HG02623 (cell line): ENCODE measurements around the gene CKM.

ENCODE experiments used
- ATAC-seq: cut with Tn5 transposase; IDR thresholded peaks from one replicate; pipeline ENCODE4 v1.9.1; 2021; ENCODE audit warnings: moderate library complexity; ENCODE audit not compliant: unreplicated experiment

The CKM gene

DNA sequence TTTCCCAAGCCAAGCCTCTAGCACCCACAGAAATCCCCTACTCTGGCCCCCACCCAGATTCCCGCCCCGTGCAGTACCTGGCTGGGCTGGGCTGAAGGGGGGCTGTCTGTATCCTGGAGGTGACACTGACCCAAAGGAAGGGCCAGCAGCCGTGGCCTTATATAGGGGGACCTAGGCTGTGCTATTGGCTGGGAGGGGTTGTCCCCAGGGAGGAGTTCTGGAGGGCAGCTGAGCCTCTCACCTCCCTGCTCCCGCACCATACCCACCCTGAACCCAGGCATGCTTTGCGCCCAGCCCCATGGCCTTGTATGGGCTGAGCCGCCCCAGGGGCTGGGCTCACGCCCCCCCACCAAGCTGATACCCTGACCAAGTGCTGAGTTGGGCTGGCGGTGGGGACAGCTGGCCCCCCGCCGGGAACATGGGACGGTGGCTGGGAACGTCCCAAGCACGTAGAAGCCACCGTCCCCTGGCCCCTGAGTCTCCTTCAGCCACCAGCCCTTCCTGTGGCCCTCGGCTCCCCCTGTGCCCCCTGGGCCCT lies at the start of gene CKM:
Gene CKM (minus strand): TSS at position 132 of the 538 bp plus-strand sequence. CDS start 3,162 bp downstream, outside the sequence.
- no peak for ATAC-seq

DNA sequence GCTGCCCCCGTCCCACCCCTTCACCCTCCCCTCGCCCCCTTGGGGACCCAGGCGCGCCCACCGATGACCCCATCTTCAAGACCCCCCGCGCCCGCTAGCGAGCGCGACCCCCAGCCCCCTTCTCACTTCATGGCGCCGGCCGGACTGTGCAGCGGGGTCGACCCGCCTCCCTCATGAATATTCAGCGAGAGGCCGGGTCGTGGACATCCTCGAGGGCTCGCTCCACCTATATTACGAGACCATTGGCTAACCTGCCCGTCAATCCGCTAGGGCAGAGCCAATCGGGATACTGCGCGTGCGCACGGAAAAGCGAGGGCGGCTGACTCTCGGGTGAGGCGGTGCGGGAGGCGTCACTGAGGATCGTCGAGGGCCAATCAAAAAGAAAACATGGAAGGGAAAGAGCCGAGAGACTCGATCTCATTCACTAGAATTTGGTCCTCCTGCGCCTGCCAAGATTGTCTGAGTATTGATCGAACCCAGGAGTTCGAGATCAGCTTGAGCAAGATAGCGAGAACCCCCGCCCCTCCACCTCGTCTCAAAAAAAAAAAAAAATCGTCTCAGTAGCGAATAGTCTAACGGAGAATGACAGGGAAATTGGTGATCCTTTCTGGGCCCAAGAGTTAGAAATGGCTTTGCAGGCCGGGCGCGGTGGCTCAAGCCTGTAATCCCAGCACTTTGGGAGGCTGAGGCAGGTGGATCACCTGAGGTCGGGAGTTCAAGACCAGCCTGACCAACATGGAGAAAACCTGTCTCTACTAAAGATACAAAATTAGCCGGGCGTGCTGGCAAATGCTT lies 47.9 kb upstream of the CKM start, which contains the start of gene ERCC2:
Gene ERCC2 (minus strand): TSS at position 164 of the 795 bp plus-strand sequence. CDS start 33 bp downstream, at position 131.
- ATAC-seq: peak; percentile 92

DNA sequence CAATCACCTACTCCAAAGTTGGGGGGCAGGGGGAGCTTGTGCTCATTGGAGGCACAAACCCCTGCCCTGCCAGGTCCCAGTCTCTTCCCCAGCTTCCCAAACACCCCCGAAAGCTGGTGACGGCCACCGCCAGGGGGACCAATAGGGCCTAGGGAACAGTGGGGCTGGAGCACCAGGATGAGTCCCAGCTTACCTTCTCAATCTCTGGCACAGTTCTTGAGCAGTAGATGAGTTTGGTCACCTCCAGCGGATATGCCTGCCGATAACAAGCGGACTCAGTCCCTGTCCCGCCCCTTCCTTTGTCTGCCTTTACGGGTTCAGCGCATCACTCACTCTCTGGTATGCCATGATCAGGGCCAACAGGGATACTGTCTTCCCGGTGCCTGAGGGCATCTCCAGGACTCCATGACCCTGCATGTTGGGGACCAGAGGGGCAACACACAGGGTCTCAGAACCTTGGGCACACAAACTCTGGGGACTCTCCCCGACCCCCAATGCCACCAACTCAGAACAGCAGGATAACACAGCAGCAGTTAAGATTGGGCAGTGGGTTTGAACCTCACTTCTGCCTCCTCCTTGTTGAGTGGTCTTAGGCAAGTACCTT lies 46.2 kb upstream of the CKM start:
- ATAC-seq: no peak

DNA sequence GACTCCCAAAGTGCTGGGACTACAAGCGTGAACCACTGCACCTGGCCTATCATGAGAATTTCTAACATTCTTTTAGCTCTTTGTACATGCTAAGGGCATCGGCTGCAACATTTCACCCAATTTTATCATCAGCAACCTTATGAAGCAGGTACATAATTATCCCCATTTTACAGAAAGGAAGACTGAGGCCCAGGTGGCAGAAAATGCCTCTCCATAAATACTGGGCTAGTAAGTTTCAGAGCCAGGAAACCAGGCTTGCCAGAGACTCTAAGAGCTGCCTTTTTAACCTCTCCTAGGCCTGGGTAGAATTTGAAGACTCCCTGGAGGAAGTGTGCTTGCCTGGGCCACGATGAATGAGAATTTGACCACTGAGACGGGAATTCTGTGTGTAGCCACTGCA lies 45.5 kb upstream of the CKM start:
- no peak for ATAC-seq

DNA sequence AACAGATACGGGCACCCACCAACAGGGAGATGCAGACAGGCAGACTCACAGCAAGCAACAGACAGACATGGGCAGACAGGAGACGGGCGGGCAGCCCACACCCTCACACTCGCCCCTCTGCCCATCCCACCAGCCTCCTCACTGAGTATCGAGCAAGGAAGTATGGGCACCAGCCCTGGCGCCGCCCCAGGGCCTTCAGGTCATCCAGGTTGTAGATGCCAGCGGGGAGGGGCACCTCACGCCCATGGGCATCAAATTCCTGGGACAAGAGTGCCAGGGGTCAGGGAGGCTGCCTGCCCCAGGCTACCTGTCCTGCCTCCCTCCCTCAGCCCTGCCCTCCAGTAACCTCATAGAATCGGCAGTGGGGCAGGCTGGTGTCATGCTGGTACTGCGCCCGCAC lies 42.0 kb upstream of the CKM start:
- ATAC-seq: no peak

DNA sequence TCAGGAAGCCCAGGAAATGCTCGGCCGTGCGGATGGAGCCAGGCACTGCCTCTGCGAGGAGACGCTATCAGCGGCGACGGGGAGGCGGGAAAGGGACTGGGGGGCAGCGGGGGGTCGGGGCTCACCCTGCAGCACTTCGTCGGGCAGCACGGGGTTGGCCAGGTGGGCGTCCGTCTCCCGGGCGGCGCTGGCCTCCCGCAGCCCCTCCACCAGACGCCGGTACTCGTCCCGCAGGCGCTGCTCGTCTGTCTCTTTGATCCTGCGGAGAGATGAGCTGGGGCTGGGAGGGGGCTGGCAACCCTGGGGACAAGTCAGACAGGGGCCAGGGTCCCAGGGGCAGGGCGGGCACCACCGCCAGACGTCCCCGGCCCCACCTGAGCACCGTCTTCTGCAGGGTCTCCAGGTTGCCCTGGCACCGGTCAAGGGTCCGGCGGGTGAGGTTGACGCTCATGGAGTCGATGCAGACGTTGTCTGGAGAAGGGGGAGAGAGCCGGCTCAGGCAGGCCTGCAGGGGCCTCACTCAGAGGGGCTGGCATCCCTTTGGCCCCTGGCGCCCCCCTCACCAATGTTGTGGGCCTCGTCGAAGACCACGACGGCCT lies 41.3 kb upstream of the CKM start:
- no peak for ATAC-seq

DNA sequence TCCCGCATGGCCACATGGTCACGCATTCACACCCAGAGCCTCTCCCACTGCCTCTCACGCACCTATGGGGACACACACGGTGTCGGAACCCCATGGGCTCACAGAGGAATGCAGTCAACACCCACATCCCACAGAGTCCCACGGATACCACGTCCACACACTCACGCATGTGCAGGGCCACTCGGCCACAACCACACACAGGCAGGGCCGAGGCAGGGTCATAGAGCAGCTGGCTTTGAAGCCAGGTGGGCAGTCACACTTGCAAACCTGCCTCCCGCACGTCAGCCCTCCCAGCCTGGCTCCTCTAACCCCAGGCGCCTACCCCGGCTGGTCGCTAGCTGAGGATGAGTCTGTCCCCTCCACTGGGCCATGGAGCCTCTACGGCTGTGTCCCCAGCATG lies 39.6 kb upstream of the CKM start:
- ATAC-seq: no peak

DNA sequence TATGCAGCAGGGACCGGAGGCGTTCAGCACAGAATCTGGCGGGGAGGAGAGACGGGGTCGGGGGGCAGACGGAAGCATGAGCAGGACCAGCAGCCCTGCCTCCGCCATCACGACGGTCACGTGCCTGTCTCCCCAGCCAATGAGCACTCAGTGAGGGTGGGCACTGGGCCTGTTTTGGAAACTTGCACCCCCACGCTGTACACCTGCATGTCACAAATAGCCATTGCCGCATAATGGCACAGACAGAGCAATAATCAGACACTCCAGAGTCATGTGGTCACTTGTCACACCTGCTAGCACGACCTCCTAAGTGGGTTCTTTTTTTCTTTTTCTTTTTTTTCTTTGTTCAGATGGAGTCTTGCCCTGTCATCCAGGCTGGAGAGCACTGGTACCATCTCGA lies 38.9 kb upstream of the CKM start:
- no peak for ATAC-seq

DNA sequence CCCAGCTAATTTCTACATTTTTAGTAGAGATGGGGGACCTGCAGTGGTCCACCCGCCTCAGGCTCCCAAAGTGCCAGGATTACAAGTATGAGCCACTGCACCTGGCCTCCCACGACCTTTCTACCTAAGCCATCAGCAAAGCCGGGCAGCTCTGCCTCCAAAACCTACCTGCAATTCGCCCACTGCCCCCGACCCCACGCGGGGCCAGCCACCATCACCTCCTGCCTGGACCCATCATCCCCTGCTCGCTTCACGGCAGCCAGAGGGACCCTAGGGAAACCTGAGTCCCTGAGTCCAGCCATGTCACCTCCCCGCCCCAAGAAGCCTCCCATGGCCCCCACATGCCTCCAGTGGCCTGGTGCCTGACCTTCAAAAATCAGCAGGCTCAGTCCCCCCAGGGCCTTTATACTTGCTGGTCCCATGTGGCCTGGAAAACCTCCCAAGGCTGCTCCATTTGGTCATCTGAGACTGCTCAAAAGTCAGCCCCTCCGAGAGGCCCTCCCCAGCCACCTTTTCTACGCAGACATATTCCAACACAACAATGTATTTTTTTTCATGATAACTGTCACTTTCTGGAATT lies 35.6 kb upstream of the CKM start:
- ATAC-seq: no peak

DNA sequence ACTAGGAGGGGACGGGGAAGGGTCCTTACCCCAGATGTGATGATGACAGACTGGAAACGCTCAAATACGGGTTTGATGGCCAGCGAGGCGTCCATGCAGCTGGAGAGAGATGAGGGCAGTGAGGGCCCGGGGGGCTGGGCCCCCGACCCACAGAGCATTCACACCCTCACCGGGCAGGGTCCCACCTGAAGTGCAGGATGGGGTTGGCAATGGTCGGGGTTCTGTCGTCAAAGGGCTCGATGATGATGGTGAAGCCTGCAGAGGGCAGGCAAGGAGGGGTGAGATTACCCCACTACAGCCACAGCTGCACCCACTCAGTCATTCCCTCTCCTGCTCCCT lies 34.7 kb upstream of the CKM start:
- ATAC-seq: no peak

DNA sequence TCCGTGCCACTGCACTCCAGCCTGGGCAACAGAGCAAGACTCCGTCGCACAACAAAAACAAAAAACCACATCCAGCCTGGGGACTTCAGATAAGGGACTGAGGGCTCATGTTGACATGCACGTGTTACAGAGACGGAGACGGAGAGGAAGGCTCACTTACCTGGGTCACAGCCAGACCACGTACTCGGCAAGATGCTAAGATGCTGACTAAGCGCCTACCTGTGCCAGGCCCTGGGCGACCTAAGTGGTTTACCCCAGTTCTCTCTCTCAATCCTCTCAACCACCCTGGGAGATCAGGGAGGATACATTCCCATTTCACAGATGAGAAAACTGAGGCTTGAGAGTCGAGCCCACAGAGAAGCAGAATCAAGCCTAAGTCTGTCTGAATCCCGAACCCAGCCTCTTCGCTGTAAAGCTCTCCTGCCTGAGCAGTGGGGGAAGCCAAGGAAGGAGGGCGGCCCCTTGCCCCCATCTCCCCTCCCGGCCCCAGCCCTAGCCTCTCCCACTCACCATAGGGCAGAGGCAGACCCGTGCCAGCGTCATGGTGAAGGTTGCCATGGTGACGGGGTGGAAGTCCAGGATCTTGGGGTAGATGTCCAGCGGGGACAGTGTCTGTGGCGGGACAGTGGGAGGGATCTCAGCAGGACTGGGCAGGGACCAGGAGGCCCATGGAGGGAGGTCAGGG lies 34.2 kb upstream of the CKM start:
- ATAC-seq: no peak

DNA sequence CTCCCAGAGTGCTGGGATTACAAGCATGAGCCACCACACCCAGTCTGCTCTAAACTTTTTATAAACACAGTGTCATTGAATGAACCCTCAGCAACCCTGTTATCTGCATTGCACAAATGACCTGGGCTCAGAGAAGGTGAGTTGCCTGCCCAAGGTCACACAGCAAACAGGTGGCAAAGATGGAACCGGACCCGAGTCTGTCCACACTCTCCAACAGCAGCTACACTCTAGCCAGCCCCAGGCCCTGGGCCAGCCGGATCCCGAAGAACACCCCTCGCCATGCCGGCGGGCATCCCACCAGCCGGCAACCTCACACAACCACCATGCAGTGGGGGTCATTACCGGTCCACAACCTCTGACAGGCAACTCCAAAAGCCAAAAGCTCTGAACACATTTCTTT lies 33.2 kb upstream of the CKM start:
- ATAC-seq: no peak

DNA sequence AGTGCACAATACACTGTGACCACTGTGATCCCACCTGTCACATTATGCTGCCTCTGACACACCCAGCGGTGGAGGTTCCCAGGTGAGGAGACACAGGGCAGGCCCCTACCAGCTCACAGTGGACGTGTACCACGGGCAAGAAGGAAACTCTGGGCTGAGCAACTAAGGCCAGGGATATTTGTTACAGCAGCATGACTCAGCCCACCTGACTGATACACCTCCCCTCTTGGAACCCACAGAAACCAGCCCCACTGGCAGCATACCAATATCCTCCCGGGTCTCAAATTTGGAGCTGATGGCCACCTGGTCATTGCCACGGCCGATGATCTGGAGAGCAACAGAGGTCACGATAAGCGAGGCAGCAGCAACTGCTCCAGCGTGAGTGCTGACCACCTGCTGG lies 32.7 kb upstream of the CKM start:
- no peak for ATAC-seq

DNA sequence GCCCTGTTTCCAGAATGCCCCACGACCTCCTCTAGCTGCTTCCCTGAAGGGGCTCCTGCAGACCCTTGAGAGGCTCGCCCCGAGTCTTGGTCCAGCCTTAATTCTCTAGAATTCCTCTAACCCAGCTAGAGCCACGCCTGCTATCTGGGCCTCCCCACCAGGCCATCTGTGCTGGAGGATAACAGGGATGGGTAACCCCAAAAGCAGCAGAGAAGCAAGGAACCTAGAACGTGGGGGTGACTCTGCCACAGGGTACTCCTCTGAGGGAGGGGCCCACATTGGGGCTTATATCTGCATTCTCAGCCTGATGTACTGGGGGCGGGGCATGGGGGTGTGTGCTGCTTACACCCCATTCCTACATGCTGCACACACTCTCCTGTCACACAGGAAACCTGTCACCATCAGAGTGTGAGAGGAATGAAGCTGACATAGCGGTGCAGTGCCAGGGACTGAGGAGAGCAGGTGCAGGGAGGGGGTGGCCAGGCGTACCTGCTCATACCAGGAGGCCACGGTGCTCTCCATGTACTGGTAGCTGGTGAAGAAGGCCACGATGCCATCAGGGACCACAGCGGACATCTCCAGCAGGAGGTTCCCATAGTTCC lies 31.7 kb upstream of the CKM start:
- no peak for ATAC-seq

DNA sequence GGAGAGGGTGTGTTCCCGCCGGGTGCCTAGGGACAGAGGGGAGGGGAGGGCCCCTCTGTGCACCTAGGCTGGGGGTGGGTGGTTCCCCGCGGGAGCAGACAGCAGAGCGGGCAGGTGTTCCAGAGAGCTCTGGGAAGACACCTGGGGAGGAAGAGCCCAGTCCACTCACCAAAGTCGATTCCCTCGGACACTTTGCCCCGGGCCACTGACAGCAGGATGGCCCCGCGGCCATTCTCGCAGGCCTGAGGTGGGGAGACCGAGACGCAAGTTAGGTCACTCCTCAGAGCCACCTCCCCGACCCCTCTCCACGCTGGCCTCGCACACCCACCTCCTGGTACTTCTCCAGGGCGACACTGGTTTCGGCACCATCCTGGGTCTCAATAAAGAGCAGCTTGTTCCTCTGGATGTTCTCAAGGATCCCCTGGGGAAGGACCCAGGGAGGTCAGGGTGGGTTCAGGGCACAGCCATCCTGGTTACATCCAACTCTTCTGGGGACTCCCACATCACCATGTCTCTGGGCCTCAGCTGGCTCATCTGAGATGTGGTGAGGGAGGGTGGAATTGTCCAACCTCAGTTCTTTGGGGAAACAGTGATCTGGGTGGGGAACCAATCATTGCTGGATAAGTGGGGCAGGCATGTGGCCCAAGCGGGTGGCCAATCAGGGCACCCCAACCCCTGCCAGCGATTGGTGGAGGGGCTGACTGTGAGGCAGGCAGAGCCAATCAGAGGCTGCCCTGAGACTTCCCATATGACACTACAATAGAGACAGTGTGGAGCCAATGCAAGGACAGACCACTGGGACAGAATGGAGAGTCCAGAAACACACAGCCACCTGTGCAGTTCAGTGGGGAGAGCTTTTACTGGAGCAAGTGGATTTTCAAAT lies 30.5 kb upstream of the CKM start:
- no peak for ATAC-seq

DNA sequence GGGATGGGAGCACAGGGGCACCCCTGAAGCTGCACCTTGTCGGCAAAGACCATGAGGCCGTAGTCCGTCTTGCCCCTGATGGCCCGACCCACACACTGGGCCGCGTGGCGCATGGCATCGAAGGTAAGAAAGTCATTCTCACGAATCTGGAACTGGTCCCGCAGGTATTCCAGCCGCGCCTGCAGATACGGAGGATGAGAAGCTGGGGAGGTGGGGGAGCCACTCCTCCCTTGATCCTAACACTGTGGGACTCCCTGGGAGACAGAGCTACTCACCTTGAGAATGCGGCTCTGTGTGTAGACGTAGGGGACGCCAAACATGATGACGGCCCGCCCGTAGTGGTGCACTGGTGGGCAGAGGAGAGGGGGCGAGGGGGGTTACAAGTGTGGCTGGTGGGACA lies 29.8 kb upstream of the CKM start:
- ATAC-seq: no peak

DNA sequence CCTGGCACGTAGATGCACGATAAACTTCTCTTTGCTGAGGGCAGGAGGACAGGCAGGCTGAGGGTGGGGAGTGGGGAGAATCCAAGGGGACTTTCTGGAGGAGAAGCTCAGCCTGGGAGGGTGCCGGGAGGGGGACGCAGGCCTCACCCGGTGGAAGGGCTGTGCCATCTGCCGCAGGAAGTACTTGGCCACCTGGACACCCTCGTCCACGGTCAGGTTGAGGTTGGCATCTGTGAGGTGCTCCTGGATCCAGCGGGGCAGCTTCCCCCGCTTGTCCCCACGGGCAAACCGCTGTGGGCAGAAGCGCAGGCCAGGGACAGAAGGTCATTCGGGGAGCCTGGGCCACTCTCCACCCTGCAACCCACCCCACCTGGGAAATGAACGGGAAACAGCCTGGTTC lies 29.4 kb upstream of the CKM start:
- no peak for ATAC-seq

DNA sequence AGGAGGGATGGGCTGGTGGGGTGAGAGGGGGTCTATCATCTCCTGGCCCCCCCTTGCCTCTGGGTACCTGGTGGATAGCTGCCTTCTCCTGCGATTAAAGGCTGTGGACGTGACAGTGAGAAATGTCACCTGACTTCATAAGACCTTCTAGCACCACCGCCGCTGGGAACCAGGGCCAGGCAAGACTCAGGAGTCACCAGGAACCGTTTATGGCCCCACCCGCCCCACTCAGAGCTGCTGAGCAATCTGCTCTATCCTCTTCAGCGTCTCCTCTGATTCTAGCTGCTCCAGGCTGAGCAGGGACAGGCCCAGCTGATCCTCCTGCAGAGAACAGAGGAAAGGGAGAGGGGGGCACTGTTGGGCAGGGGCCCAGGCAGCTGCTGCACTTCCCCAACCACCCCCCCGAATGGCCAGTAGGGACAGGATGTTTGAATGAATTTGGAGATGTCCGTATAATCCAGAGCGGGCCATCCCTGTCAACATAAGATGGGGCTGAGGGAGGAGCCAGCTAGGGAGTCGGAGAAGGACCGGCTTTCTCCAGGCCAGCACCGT lies 28.8 kb upstream of the CKM start:
- no peak for ATAC-seq

DNA sequence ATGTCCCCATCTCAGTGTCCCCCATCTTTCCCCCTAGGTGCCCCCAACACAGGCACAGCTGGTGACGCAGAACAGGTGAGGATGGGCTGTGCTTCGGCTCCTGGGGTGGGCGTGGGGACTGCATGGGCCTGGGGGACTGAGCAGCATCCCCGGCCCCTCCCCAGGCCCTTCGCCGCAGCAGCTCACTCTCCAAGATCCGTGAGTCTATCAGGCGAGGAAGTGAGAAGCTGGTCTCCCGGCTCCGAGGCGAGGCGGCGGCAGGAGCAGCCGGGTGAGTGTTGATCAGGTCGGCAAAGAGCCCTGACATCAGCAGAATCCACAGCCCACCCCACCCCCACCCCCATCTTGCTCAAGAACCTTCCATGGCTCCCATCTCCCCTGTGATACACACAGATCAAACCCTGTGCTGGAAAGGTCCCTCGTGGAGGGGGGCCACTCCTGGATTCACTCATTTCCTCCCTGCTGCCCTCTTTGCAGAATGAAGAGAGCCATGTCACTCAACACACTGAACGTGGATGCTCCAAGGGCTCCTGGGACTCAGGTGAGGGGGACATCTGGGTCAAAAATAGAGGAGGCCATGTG lies 27.9 kb upstream of the CKM start:
- no peak for ATAC-seq
